DOHH2 (cell line): Measurements from ENCODE around the gene TMEM9B.

Source experiments
- H3F3A ChIP-seq: fragments of 200-600 bp; sonication (generic), shearing (Covaris generic); 2 replicates; pipeline ENCODE4 v1.6.0; 2016; ENCODE audit warnings: antibody characterized with exemption, mild to moderate bottlenecking; ENCODE audit not compliant: control insufficient read depth, insufficient read depth
- H3K27ac ChIP-seq: fragments of 200-600 bp; sonication (generic); 2 replicates; pipeline ENCODE4 v1.5.1; 2014; ENCODE audit warnings: low read depth, mild to moderate bottlenecking, low read length, moderate library complexity
- H3K27me3 ChIP-seq: fragments of 200-600 bp; sonication (generic); 2 replicates; pipeline ENCODE4 v1.6.1; 2014; ENCODE audit warnings: mild to moderate bottlenecking, low read length, mixed read lengths; ENCODE audit not compliant: control insufficient read depth
- H3K36me3 ChIP-seq: fragments of 200-600 bp; sonication (generic); 2 replicates; pipeline ENCODE4 v1.6.1; 2014; ENCODE audit warnings: mild to moderate bottlenecking, low read length, moderate library complexity, mixed read lengths; ENCODE audit not compliant: control insufficient read depth
- H3K4me1 ChIP-seq: fragments of 200-600 bp; sonication (generic); 2 replicates; pipeline ENCODE4 v1.6.1; 2014; ENCODE audit warnings: mild to moderate bottlenecking, low read length, mixed read lengths; ENCODE audit not compliant: control insufficient read depth
- H3K4me2 ChIP-seq: fragments of 200-600 bp; sonication (generic); 2 replicates; pipeline ENCODE4 v1.6.0; 2014; ENCODE audit warnings: mild to moderate bottlenecking, low read length, moderate library complexity
- H3K4me3 ChIP-seq: fragments of 200-600 bp; sonication (generic); 2 replicates; pipeline ENCODE4 v1.5.1; 2014; ENCODE audit warnings: mild to moderate bottlenecking, low read length, mixed read lengths
- H3K79me2 ChIP-seq: fragments of 200-600 bp; sonication (generic); 2 replicates; pipeline ENCODE4 v1.6.1; 2014; ENCODE audit warnings: mild to moderate bottlenecking, low read length, mixed read lengths; ENCODE audit not compliant: control insufficient read depth
- H3K9me2 ChIP-seq: fragments of 200-600 bp; sonication (generic); replicated peaks from 2 replicates; pipeline ENCODE4 v1.6.1; 2014; ENCODE audit warnings: mild to moderate bottlenecking, low read length, mixed read lengths; ENCODE audit not compliant: control insufficient read depth
- H3K9me3 ChIP-seq: fragments of 200-600 bp; sonication (generic); 2 replicates; pipeline ENCODE4 v1.6.1; 2014; ENCODE audit warnings: antibody characterized with exemption, low read length, mixed read lengths; ENCODE audit not compliant: control insufficient read depth, insufficient read depth
- H4K20me1 ChIP-seq: fragments of 200-600 bp; sonication (generic); 2 replicates; pipeline ENCODE4 v1.6.0; 2014; ENCODE audit warnings: low read depth, mild to moderate bottlenecking, antibody characterized with exemption, low read length, moderate library complexity; ENCODE audit not compliant: control insufficient read depth, insufficient read depth
- EZH2phosphoT487 ChIP-seq: fragments of 200-600 bp; sonication (generic); IDR thresholded peaks from 2 replicates; pipeline ENCODE4 v1.6.1; 2017; ENCODE audit warnings: borderline replicate concordance, mild to moderate bottlenecking, antibody characterized with exemption, low read length, moderate library complexity, mixed read lengths
- TF ChIP-seq, protein P1 (sequence below): fragments of 200-600 bp; sonication (generic); IDR thresholded peaks from one replicate; pipeline ENCODE4 v1.5.1; 2014; ENCODE audit warnings: antibody characterized with exemption, mild to moderate bottlenecking, low read depth, low read length; ENCODE audit not compliant: poor library complexity, severe bottlenecking

Gene TMEM9B

DNA sequence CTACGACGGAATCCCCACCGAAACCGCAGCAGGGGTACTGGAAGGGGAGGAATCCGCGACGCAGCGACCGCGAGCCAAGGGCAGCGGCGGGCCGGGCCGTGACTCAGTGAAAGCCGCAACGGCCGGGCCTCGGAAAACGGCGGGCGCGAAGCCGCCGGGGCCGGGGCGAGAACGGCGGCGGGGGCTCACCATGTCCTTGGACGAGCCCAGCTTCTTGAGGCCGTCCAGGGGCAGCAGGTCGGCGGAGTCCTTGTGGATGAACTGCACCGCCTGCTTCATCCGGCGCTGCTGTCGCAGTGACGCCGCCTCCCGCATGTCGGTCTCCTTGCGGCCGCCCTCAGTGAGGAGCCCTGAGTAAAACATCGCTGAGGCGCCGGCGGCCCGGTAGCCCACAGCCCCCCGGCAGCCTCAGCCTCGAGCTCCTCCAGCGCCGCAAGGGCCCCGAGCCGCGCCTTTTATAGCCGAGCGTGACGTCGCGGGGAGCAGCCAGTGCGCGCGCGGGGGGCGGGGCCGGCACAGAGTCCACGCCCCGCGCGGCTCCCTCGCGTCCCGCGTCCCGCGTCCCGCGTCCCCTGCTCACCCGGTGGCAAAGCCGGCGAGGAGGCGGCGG lies 39.4 kb upstream of the TMEM9B start, which contains the start of gene NRIP3:
TSS of gene NRIP3 (minus strand) at position 429 of the 610 bp plus-strand sequence. CDS start at position 363, 66 bp downstream.
- no peak within 1 kb of the TSS for H3K27ac ChIP-seq
- H3K27me3 ChIP-seq, result peaks cover 11% of the 10 kb centered on the region
- H3F3A ChIP-seq, result no peaks in the 10 kb centered on the region
- no peaks in the 10 kb centered on the region for H4K20me1 ChIP-seq
- no peaks in the 10 kb centered on the region for H3K9me2 ChIP-seq
- H3K9me3 ChIP-seq, result no peaks in the 10 kb centered on the region
- no peaks in the 10 kb centered on the region for H3K36me3 ChIP-seq
- H3K79me2 ChIP-seq, result no peaks in the 10 kb centered on the region
- no peak for TF ChIP-seq EZH2phosphoT487
- TF ChIP-seq, protein P1, sequence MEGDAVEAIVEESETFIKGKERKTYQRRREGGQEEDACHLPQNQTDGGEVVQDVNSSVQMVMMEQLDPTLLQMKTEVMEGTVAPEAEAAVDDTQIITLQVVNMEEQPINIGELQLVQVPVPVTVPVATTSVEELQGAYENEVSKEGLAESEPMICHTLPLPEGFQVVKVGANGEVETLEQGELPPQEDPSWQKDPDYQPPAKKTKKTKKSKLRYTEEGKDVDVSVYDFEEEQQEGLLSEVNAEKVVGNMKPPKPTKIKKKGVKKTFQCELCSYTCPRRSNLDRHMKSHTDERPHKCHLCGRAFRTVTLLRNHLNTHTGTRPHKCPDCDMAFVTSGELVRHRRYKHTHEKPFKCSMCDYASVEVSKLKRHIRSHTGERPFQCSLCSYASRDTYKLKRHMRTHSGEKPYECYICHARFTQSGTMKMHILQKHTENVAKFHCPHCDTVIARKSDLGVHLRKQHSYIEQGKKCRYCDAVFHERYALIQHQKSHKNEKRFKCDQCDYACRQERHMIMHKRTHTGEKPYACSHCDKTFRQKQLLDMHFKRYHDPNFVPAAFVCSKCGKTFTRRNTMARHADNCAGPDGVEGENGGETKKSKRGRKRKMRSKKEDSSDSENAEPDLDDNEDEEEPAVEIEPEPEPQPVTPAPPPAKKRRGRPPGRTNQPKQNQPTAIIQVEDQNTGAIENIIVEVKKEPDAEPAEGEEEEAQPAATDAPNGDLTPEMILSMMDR, result no peak
- H3K4me1 ChIP-seq, result no peaks in the 10 kb centered on the region
- no peak within 1 kb of the TSS for H3K4me2 ChIP-seq
- no peak within 1 kb of the TSS for H3K4me3 ChIP-seq

DNA sequence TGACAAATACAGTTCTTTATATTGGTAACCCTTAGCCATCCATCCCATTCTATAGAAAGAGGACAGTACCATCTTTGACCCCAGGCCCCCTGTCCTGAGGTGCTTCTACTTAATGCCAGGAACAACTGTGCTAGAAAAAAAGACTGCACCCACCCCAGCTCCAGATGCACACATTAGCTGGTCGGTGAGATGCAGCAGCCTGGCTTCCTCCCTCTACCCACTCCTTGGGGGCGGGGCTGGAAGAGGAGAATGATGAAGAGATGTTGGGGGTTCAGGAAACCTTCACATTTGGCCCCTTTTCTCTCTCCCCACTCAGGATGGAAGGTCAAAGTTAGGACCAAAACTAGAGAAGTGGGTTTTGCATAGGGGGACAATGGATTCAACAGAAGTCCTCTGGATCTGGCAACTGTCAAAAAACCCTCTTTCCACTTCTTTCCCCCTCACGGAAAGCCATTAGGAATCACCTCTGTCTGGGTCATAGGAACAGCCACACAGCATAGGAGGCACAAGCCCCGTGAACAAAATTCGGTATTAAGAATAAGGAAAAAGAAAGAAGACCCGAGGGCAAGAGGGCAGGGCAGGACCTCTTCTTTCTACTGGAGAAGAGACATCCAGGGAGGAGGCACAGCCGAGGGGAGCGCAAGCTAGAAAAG lies 38.8 kb upstream of the TMEM9B start:
- no peak overlapping the region for H3K4me3 ChIP-seq
- no peaks in the 10 kb centered on the region for H3K36me3 ChIP-seq
- no peaks in the 10 kb centered on the region for H3K4me1 ChIP-seq
- H3K9me3 ChIP-seq, result no peaks in the 10 kb centered on the region
- peaks cover 11% of the 10 kb centered on the region for H3K27me3 ChIP-seq
- no peaks in the 10 kb centered on the region for H4K20me1 ChIP-seq
- no peaks in the 10 kb centered on the region for H3F3A ChIP-seq
- H3K79me2 ChIP-seq, result no peaks in the 10 kb centered on the region
- H3K4me2 ChIP-seq, result no peak overlapping the region
- no peaks in the 10 kb centered on the region for H3K9me2 ChIP-seq
- TF ChIP-seq, protein P1, result no peak
- no peak for TF ChIP-seq EZH2phosphoT487
- H3K27ac ChIP-seq, result no peak overlapping the region

DNA sequence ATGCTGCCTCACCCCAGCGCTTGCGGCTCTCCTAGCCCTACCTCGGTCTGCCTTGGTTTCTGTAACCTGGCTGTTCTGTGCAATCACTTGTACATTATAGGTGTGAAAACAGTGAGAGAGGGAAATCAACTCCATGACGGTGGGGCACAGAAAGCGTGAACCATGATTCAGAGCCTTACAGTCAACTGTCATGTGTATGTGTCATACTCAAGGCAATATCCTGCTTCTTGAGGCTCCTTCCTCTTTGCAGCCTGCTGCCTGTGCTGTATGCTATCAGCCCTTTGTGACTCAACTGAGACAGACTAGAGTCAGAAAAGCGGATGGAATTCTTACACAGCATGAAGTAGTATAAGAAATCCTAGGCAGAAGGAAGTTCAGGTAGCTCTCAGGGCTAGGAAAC lies 37.5 kb upstream of the TMEM9B start:
- H4K20me1 ChIP-seq, result no peaks in the 10 kb centered on the region
- no peaks in the 10 kb centered on the region for H3K4me1 ChIP-seq
- no peaks in the 10 kb centered on the region for H3K79me2 ChIP-seq
- H3K9me2 ChIP-seq, result no peaks in the 10 kb centered on the region
- H3K4me2 ChIP-seq, result no peak overlapping the region
- H3K9me3 ChIP-seq, result no peaks in the 10 kb centered on the region
- no peaks in the 10 kb centered on the region for H3K36me3 ChIP-seq
- no peak overlapping the region for H3K27ac ChIP-seq
- no peaks in the 10 kb centered on the region for H3F3A ChIP-seq
- H3K27me3 ChIP-seq, result peaks cover 11% of the 10 kb centered on the region
- H3K4me3 ChIP-seq, result no peak overlapping the region
- TF ChIP-seq, protein P1, result no peak
- no peak for TF ChIP-seq EZH2phosphoT487
